Body of pancreas (tissue), 4 donors: ENCODE data around the gene ELF2.
A peak's percentile ranks its signal among the peaks of the same experiment; 100 is the strongest.

Experiments
- CTCF ChIP-seq, 7 experiments: fragments of 450-650 bp in 4 of 7; fragments of 200-600 bp in 3 of 7; sonication (generic) in 3 of 7; IDR thresholded peaks; one replicate each; pipeline ENCODE4 v1.5.1; 2016 to 2019; ENCODE audit warnings: antibody characterized with exemption in 7 of 7
- POLR2A ChIP-seq, 3 donors: fragments of 450-650 bp; IDR thresholded peaks; one replicate each; pipeline ENCODE4 v1.6.1; 2016; ENCODE audit warnings: antibody characterized with exemption in 3 of 3, mild to moderate bottlenecking in 2 of 3

GRCh38 chr4:139167774-139168444, 9.1 kb downstream of the ELF2 start:
- peak in 6 of 7 experiments; percentile 31 to 57 (median 48) for TF ChIP-seq CTCF (IDR thresholded peaks at IDR 0.05)
- no peak for TF ChIP-seq POLR2A (IDR thresholded peaks at IDR 0.05)
